Progenitor cell of endocrine pancreas (in vitro differentiated cells): ENCODE results near the gene CYP2W1. TPM values are rescaled to one million over a fixed set of nuclear protein-coding genes. Genes with fewer than 3 reads are reported as not detected.

Source experiments
- DNase-seq: peaks from one replicate; pipeline ENCODE4 v3.0.0; 2021; ENCODE audit warnings: low spot score; ENCODE audit not compliant: unreplicated experiment
- H3K27ac Mint-ChIP-seq: 2 replicates; pipeline ENCODE4 v1.8.0; 2021; ENCODE audit warnings: mild to moderate bottlenecking, moderate library complexity, mixed read lengths
- H3K27me3 Mint-ChIP-seq: 2 replicates; pipeline ENCODE4 v1.8.0; 2021; ENCODE audit warnings: mixed read lengths
- H3K36me3 Mint-ChIP-seq: 2 replicates; pipeline ENCODE4 v1.8.0; 2022; ENCODE audit warnings: mixed read lengths; ENCODE audit not compliant: insufficient read depth
- H3K4me1 Mint-ChIP-seq: 2 replicates; pipeline ENCODE4 v1.8.0; 2021; ENCODE audit warnings: low read depth, mixed read lengths
- H3K4me3 Mint-ChIP-seq: 2 replicates; pipeline ENCODE4 v1.8.0; 2021; ENCODE audit warnings: low read depth, mild to moderate bottlenecking, moderate library complexity, mixed read lengths
- H3K9me3 Mint-ChIP-seq: 2 replicates; pipeline ENCODE4 v1.8.0; 2021; ENCODE audit warnings: low read depth, mixed read lengths
- total RNA-seq: library from RNA; stranded (reverse); gene quantifications from 2 replicates; pipeline ENCODE4 v1.2.1, GENCODE V29; 2021
- TF ChIP-seq, protein P1 (sequence below): fragments of 200-600 bp; sonication (generic); IDR thresholded peaks from one replicate; pipeline ENCODE4 v1.5.0; 2021; ENCODE audit warnings: antibody characterized with exemption, mild to moderate bottlenecking; ENCODE audit not compliant: unreplicated experiment

Gene CYP2W1
- total RNA-seq, 1 donor from 2014 or later, result 1.2 TPM

DNA sequence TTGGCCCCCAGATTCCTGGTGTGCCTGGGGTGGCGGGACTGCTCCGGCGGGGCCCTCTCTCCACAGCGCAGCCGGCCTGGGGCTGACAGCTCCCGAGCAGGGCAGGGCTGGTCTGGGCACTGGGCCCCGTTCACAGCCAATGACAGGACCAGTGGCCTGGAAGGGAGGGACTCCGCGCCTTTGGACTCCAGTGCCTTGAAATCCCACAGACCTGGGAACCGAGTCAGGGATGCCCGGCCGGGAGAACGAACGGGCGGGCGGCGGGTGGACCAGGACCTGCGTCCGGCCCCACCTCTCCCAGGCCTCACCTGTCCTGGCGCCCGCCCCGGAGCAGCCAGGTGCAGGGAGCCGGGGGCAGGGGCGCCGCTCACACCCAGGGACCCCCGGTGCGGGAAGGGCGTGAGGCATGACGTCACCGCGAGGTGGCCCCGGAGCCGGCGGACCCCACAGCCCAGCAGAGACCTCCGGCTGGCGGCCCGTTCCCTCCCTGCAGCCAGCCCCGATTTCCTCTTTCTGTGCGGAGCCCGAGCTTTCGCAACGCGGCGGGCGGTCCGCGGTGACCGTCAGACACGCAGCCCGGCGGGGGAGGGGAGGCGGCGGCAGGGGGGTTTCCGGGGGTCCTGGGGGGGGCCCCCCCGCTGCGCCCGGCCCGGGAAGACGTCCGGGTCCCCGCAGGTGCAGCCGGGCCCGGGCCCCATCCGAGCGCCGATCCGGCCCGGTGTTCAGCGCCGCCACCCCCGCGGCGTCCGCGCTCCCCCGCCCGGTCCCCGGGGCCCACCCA lies 29.2 kb upstream of the CYP2W1 start:
- no peak for DNase-seq
- Mint-ChIP-seq H3K36me3 (no peaks in the 10 kb centered on the region), H3K27ac (no peak overlapping the region), H3K4me3 (peak overlapping the region; percentile 54), H3K4me1 (no peaks in the 10 kb centered on the region), H3K27me3 (peaks cover 12% of the 10 kb centered on the region), H3K9me3 (no peaks in the 10 kb centered on the region)
- TF ChIP-seq, protein P1, sequence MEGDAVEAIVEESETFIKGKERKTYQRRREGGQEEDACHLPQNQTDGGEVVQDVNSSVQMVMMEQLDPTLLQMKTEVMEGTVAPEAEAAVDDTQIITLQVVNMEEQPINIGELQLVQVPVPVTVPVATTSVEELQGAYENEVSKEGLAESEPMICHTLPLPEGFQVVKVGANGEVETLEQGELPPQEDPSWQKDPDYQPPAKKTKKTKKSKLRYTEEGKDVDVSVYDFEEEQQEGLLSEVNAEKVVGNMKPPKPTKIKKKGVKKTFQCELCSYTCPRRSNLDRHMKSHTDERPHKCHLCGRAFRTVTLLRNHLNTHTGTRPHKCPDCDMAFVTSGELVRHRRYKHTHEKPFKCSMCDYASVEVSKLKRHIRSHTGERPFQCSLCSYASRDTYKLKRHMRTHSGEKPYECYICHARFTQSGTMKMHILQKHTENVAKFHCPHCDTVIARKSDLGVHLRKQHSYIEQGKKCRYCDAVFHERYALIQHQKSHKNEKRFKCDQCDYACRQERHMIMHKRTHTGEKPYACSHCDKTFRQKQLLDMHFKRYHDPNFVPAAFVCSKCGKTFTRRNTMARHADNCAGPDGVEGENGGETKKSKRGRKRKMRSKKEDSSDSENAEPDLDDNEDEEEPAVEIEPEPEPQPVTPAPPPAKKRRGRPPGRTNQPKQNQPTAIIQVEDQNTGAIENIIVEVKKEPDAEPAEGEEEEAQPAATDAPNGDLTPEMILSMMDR, result no peak

DNA sequence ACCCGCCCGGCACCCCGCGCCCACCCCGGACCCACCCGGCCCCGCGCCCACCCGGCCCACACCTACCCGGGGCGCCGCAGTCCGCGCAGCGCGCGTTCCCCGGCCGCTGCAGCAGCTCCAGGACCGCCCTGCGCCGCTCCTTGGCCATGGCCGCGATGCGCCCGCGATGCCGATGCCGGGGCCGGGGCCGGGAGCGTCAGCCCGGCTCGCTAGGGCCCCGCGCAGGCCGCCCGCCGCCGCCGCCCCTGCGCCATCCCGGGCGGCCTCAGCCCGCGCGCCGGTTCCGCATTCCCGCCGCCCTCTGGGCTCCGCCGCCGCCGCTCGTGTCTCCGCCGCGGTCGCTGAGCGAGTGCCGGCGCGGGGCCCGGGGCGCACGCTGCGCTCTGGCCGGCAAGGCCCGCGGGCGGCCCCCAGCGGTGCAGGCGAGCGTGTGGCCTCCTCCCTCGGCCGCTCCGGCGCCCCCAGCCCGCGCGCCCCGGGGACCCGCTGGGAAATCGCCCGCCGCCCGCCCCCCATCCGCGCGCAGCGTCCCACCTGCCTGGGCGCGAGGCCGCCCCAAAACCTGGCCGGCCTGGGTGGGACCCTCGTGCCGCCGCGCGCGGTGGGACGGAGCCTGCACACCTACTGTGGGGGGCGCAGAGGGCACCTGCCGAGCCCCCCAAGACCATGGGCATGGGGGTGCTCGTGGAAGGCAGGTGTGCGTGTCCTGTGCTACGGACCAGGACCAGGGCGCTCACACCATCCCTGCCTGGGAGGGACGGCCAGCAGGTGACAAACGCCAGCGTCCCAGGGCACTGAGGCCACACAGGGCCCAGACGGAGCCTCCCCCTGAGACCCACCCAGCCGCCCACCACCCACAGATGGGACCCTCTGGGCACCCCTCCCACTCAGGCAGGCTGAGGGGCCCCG lies 28.4 kb upstream of the CYP2W1 start, which contains the start of gene ADAP1:
Gene ADAP1 (minus strand): TSS at position 351 of the 909 bp plus-strand sequence. CDS start 203 bp downstream, at position 148.
- DNase-seq, result peak; percentile 44
- peak within 1 kb of the TSS; percentile 59 for H3K27ac Mint-ChIP-seq
- no peaks in the 10 kb centered on the region for H3K36me3 Mint-ChIP-seq
- peaks cover 12% of the 10 kb centered on the region for H3K27me3 Mint-ChIP-seq
- H3K9me3 Mint-ChIP-seq, result no peaks in the 10 kb centered on the region
- H3K4me1 Mint-ChIP-seq, result no peaks in the 10 kb centered on the region
- TF ChIP-seq, protein P1, result peak; percentile 24
- peak within 1 kb of the TSS; percentile 68 for H3K4me3 Mint-ChIP-seq

DNA sequence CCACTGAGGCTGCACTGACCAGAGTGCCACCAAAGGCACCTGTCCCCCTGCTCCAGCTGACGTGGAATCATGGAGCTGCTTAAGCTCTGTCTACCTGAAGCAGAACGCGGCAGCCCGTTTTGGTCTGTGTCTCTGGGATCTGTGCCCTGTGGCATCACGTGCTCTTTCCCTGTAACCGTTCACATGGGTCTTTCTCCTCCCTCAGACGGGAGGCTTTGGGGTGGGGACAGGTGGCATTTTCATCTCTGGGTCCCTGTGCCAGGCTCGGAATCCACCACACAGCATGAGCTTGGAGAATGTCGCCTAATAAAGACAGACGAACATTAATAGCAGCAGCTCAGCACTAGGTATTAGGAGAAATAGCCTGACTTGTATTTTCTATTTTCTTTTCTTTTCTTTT lies 26.9 kb upstream of the CYP2W1 start:
- H3K36me3 Mint-ChIP-seq, result no peaks in the 10 kb centered on the region
- H3K27ac Mint-ChIP-seq, result peak overlapping the region; percentile 62
- H3K27me3 Mint-ChIP-seq, result peaks cover 12% of the 10 kb centered on the region
- TF ChIP-seq, protein P1, result no peak
- H3K4me3 Mint-ChIP-seq, result peak overlapping the region; percentile 64
- no peaks in the 10 kb centered on the region for H3K4me1 Mint-ChIP-seq
- no peak for DNase-seq
- no peaks in the 10 kb centered on the region for H3K9me3 Mint-ChIP-seq

DNA sequence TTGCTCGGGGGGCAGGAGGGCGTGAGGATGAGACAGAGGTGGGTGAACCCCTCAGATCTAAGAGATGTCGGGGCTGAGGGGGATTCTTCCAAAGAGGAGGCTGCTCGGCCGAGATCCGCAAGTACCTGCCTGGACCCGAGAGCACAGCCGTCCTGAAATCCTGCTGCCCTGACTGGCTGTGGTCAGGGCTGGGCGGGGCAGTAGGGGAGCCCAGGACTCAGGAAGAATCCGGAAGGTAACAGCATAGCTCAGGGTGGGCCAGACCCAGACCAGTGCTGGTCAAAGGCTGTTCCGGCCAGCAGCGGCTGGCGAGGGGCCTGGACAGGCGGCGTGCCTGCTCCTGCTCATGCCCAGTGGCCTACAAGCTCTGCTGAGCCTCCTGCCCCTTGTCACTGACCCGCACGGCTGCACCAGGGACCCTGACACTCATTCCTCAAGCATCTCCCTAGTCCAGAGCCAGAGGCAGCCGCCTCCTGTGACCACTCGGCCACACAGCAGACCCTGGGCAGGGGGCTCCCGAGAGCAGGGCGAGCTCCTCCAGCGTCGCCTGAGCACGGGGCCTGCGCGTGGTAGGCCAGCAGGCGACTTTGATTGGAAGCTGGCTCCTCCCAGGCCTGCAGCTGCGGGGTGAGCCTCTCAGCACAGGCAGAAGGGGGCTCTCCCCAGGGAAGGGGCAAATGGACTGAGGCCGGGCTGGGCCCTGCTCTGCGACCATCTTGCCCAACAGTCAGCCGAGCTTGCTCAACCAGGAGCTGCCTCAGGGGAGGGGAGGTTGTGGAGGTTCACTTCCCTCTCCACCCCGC lies 25.4 kb upstream of the CYP2W1 start:
- H3K36me3 Mint-ChIP-seq, result no peaks in the 10 kb centered on the region
- no peaks in the 10 kb centered on the region for H3K4me1 Mint-ChIP-seq
- H3K4me3 Mint-ChIP-seq, result no peak overlapping the region
- H3K27ac Mint-ChIP-seq, result no peak overlapping the region
- no peak for DNase-seq
- TF ChIP-seq, protein P1, result no peak
- H3K9me3 Mint-ChIP-seq, result no peaks in the 10 kb centered on the region
- H3K27me3 Mint-ChIP-seq, result peaks cover 12% of the 10 kb centered on the region
